ENCODE measurements around the gene RANBP10. TPM values are rescaled to one million over a fixed set of nuclear protein-coding genes. Genes with fewer than 3 reads are reported as not detected.

Gene RANBP10
- total and polyA plus RNA-seq, 2 of the 8 experiments (the other 6 are each of a cell fraction or from before 2014, with no cell fraction given), result 14.2 to 16.8 TPM

GRCh38 chr16:67807148-67807682 is 855 bp upstream of the RANBP10 start (continued):
- no peak for TF ChIP-seq NANOG (IDR thresholded peaks at IDR 0.05; ENCODE audit: insufficient read depth, low read depth, low read length, poor library complexity, severe bottlenecking)
- TF ChIP-seq YY1 (IDR thresholded peaks at IDR 0.05; ENCODE audit: low read depth, low read length), result no peak
- no peak for TF ChIP-seq SP2 (IDR thresholded peaks at IDR 0.05; ENCODE audit: low read length)
- no peak for TF ChIP-seq MAX (IDR thresholded peaks at IDR 0.05)
- no peak for TF ChIP-seq JUND (IDR thresholded peaks at IDR 0.05; ENCODE audit: low read length)
- TF ChIP-seq HDAC2 (IDR thresholded peaks at IDR 0.05; ENCODE audit: borderline replicate concordance in 1 of 2, low read depth in 2 of 2, low read length in 2 of 2), result peak in 1 of 2 experiments; percentile 88; a peak in 1 of 4 replicates
- no peak for TF ChIP-seq TAF7 (optimal IDR thresholded peaks at IDR 0.05; ENCODE audit: borderline replicate concordance, low read depth, low read length)
- TF ChIP-seq NRF1 (IDR thresholded peaks at IDR 0.05; ENCODE audit: low read depth, low read length), result no peak
- TF ChIP-seq EP300 (IDR thresholded peaks at IDR 0.05; ENCODE audit: borderline replicate concordance in 1 of 2, low read depth in 2 of 2, low read length in 2 of 2), result no peak
- TF ChIP-seq BRCA1 (IDR thresholded peaks at IDR 0.05; ENCODE audit: low read depth, low read length), result no peak
- TF ChIP-seq SIRT6 (IDR thresholded peaks at IDR 0.05; ENCODE audit: low read length), result no peak
- TF ChIP-seq CHD1 (IDR thresholded peaks at IDR 0.05; ENCODE audit: low read depth, low read length), result no peak
